ENCODE measurements around the gene LEF1. TPM values are rescaled to one million over a fixed set of nuclear protein-coding genes. Genes with fewer than 3 reads are reported as not detected.

Gene LEF1
- total RNA-seq, 3 donors from 2014 or later = 2.6 to 7.6 (median 7.2) TPM

DNA sequence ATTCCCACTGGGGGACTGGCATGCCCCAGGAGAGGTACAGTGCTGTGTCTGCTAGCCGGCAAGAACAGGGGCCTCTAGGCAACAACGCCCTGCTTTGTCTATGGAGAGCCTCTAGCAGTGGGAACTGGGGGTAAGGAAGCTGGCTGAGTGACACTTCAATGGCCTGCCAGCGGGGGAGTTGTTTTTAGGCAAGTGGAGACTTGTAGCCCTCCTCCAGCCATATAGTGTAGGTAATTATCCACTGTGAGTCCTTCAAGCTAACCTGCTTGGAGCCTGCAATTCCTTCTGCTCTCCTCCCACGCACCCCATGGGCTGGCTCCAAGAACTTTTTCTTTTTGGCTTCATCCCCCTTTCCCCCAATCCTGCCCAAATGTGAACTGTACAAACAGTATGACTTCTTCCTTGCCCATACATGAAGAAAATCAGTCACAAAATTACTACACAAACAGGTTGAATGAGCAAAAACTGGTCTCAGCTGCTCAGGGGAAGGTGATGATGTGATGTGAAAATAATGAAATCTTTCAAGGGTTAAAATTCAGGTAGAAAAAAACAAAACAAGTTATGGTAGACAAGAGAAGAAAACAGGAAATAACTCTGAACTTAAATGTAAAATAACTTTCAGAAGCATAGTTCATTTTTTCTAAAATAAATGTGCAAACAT is 33.1 kb downstream of the LEF1 start:
- H3K9me3 ChIP-seq = no peaks in the 10 kb centered on the region

GRCh38 chr4:108130955-108131354 is 37.8 kb downstream of the LEF1 start:
- intact Hi-C loops (cut with DNase I; ENCODE audit: low total_unique reads) = no loop called here
- Histone ChIP-seq H3K27me3 (no peaks in the 10 kb centered on the region), H3K9me3 (no peaks in the 10 kb centered on the region), H3K36me3 (no peaks in the 10 kb centered on the region), H3K4me3 (no peak overlapping the region), H3K27ac (no peak overlapping the region), H3K4me1 (no peaks in the 10 kb centered on the region)
- TF ChIP-seq CTCF (IDR thresholded peaks at IDR 0.05) = no peak
- no peak for TF ChIP-seq POLR2AphosphoS5 (IDR thresholded peaks at IDR 0.05)
- no peak for TF ChIP-seq POLR2A (IDR thresholded peaks at IDR 0.05)
- no peak for DNase-seq (ENCODE audit: low spot score in 2 of 2)

More for the DNA sequence above, 33.1 kb downstream of the LEF1 start:
- peak in 1 of 2 donors; percentile 50 for DNase-seq (ENCODE audit: low spot score in 2 of 2)
- TF ChIP-seq CTCF (IDR thresholded peaks at IDR 0.05) = no peak
- TF ChIP-seq POLR2A (IDR thresholded peaks at IDR 0.05) = no peak
- TF ChIP-seq POLR2AphosphoS5 (IDR thresholded peaks at IDR 0.05) = no peak
- no peak overlapping the region for H3K27ac ChIP-seq
- no peaks in the 10 kb centered on the region for H3K36me3 ChIP-seq
- no peaks in the 10 kb centered on the region for H3K4me1 ChIP-seq
- H3K4me3 ChIP-seq = no peak overlapping the region
- H3K27me3 ChIP-seq = no peaks in the 10 kb centered on the region
- intact Hi-C loops (cut with DNase I; ENCODE audit: low total_unique reads) = no loop called here

DNA sequence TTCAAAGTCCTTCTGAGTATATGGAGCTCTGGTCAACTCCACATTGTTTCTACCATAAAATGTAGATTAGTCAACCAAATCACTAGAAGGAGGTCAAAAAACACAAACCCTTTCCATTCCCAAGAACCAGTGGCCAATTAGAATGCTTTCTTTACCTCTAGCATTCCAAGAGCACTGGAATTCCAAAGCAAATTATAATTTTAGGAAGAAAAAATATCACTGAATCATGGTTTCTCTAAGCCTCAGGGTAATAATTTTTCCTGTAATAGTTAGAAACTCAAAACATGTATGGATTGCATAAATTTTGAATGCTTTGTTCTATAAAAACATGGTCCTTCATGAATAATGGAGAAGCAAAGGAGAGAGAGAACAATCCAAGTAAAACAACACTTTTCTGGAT is 39.5 kb downstream of the LEF1 start:
- intact Hi-C loops (cut with DNase I; ENCODE audit: low total_unique reads) = no loop called here

DNA sequence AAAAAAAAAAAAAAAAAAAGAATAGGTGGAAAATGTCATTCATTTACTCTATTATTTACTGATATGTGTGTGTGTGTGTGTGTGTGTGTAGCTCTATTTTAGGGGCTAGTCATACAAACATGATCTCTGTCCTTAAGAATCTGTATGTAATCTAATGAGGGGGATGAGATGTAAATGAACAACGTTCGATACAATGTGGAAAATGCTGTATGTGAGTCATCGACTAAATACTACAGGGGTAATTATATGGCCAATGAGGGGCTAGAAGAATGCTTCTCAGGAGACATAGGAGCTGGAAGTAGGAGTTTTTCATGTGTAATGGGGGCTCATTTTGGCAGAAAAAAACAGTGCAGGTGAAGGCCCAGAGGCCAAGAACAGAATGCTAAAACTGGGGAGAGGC is 41.9 kb downstream of the LEF1 start:
- intact Hi-C loops (cut with DNase I; ENCODE audit: low total_unique reads) = no loop called here
- TF ChIP-seq POLR2A (IDR thresholded peaks at IDR 0.05) = no peak
- TF ChIP-seq POLR2AphosphoS5 (IDR thresholded peaks at IDR 0.05) = no peak
- no peak for TF ChIP-seq CTCF (IDR thresholded peaks at IDR 0.05)

More for the DNA sequence above, 39.5 kb downstream of the LEF1 start:
- Histone ChIP-seq H3K27ac (no peak overlapping the region), H3K27me3 (no peaks in the 10 kb centered on the region), H3K9me3 (no peaks in the 10 kb centered on the region), H3K4me1 (no peaks in the 10 kb centered on the region), H3K36me3 (no peaks in the 10 kb centered on the region), H3K4me3 (no peak overlapping the region)
- TF ChIP-seq POLR2A (IDR thresholded peaks at IDR 0.05) (no peak), CTCF (IDR thresholded peaks at IDR 0.05) (no peak), POLR2AphosphoS5 (IDR thresholded peaks at IDR 0.05) (no peak)
- no peak for DNase-seq (ENCODE audit: low spot score in 2 of 2)

DNA sequence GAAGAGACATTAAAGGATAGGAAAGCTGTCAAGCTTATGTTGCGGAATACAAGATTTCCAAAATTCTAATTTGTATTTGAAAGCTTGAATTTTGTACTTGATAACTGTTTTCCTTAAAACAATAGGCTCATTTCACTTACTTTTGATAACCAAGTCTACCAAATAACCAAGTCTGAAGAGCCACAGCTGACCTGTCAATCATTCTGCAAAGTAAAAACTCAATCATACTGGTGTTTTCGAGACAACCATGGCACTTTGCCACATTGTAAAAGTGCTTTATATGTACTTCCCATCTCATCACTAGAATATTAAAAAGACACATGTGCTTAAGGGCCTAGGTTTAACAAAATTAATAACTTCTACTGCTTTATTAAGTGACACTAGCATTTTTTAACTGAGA is 47.9 kb downstream of the LEF1 start:
- Histone ChIP-seq H3K4me1 (no peaks in the 10 kb centered on the region), H3K27me3 (no peaks in the 10 kb centered on the region), H3K9me3 (no peaks in the 10 kb centered on the region), H3K4me3 (no peak overlapping the region), H3K27ac (no peak overlapping the region), H3K36me3 (no peaks in the 10 kb centered on the region)
- TF ChIP-seq POLR2AphosphoS5 (IDR thresholded peaks at IDR 0.05) = no peak
- TF ChIP-seq CTCF (IDR thresholded peaks at IDR 0.05) = no peak
- TF ChIP-seq POLR2A (IDR thresholded peaks at IDR 0.05) = no peak
- intact Hi-C loops (cut with DNase I; ENCODE audit: low total_unique reads) = no loop called here
- DNase-seq (ENCODE audit: low spot score in 2 of 2) = no peak

More for the DNA sequence above, 41.9 kb downstream of the LEF1 start:
- no peak overlapping the region for H3K27ac ChIP-seq
- no peak overlapping the region for H3K4me3 ChIP-seq
- no peaks in the 10 kb centered on the region for H3K9me3 ChIP-seq
- no peaks in the 10 kb centered on the region for H3K36me3 ChIP-seq
- H3K27me3 ChIP-seq = no peaks in the 10 kb centered on the region
- DNase-seq (ENCODE audit: low spot score in 2 of 2) = no peak
- H3K4me1 ChIP-seq = no peaks in the 10 kb centered on the region
